Hepatocyte (in vitro differentiated cells): ENCODE data around the gene PYDC1. TPM values are rescaled to one million over a fixed set of nuclear protein-coding genes. Genes with fewer than 3 reads are reported as not detected.

Experiments
- DNase-seq: peaks from one replicate; pipeline ENCODE4 v3.0.0-alpha.2; 2016; ENCODE audit warnings: low spot score
- H2AFZ ChIP-seq: fragments of 200-600 bp; sonication (generic); 2 replicates; pipeline ENCODE4 v1.6.0; 2016; ENCODE audit warnings: antibody characterized with exemption, mild to moderate bottlenecking
- H3K27ac ChIP-seq: fragments of 200-600 bp; sonication (generic); 2 replicates; pipeline ENCODE4 v1.5.1; 2016; ENCODE audit warnings: mild to moderate bottlenecking
- H3K27me3 ChIP-seq: fragments of 200-600 bp; sonication (generic); 2 replicates; pipeline ENCODE4 v1.6.1; 2016
- H3K36me3 ChIP-seq: fragments of 200-600 bp; sonication (generic); replicated peaks from 2 replicates; pipeline ENCODE4 v1.5.1; 2016; ENCODE audit warnings: low read depth; ENCODE audit not compliant: insufficient read depth
- H3K4me1 ChIP-seq: fragments of 200-600 bp; sonication (generic); 2 replicates; pipeline ENCODE4 v1.5.1; 2016; ENCODE audit warnings: mild to moderate bottlenecking, moderate library complexity; ENCODE audit not compliant: insufficient read depth
- H3K4me2 ChIP-seq: fragments of 200-600 bp; sonication (generic); 2 replicates; pipeline ENCODE4 v1.6.0; 2016
- H3K4me3 ChIP-seq: fragments of 200-600 bp; sonication (generic); 2 replicates; pipeline ENCODE4 v1.5.1; 2016; ENCODE audit warnings: mild to moderate bottlenecking
- H3K79me2 ChIP-seq: fragments of 200-600 bp; sonication (generic); 2 replicates; pipeline ENCODE4 v1.6.0; 2017; ENCODE audit warnings: mild to moderate bottlenecking
- H3K9me2 ChIP-seq: fragments of 200-600 bp; sonication (generic); replicated peaks from 2 replicates; pipeline ENCODE4 v1.6.0; 2017; ENCODE audit warnings: mild to moderate bottlenecking; ENCODE audit not compliant: insufficient read depth
- H3K9me3 ChIP-seq: fragments of 200-600 bp; sonication (generic); 2 replicates; pipeline ENCODE4 v1.5.1; 2016; ENCODE audit warnings: low read depth, mild to moderate bottlenecking
- H4K20me1 ChIP-seq: fragments of 200-600 bp; sonication (generic); 2 replicates; pipeline ENCODE4 v1.6.0; 2016; ENCODE audit warnings: mild to moderate bottlenecking; ENCODE audit not compliant: insufficient read depth, poor library complexity, severe bottlenecking
- EZH2 ChIP-seq: fragments of 200-600 bp; sonication (generic); IDR thresholded peaks from 2 replicates; pipeline ENCODE4 v1.6.1; 2016; ENCODE audit warnings: antibody characterized with exemption, mild to moderate bottlenecking, borderline replicate concordance
- EZH2phosphoT487 ChIP-seq: fragments of 200-600 bp; sonication (generic); IDR thresholded peaks from one replicate; pipeline ENCODE4 v1.6.1; 2018; ENCODE audit warnings: antibody characterized with exemption, mild to moderate bottlenecking, low read depth, moderate library complexity; ENCODE audit not compliant: unreplicated experiment, severe bottlenecking
- WGBS: methylation state at CpG from one replicate; pipeline ENCODE4 v1.1.6; 2016; ENCODE audit warnings: low lambda C conversion rate; ENCODE audit errors: missing lambda C conversion rate; 5-methylcytosine and 5-hydroxymethylcytosine counted together
- polyA plus RNA-seq: library from polyadenylated mRNA; unstranded; fragments of >200 nt; fragmentation: Nextera tagmentation; extraction: Ambion mirVana; gene quantifications from 2 replicates; pipeline ENCODE4 v1.2.1, GENCODE V29; 2016
- total RNA-seq: library from RNA; depleted of rRNA; stranded (reverse); fragments of >200 nt; gene quantifications from 2 replicates; pipeline ENCODE4 v1.2.3, GENCODE V29; 2014
- TF ChIP-seq, protein P1 (sequence below): fragments of 200-600 bp; sonication (generic); IDR thresholded peaks from 2 replicates; pipeline ENCODE4 v1.5.1; 2016; ENCODE audit warnings: antibody characterized with exemption, mild to moderate bottlenecking; ENCODE audit not compliant: poor library complexity

Gene PYDC1
- total and polyA plus RNA-seq, 2 experiments from 2014 or later: not detected

GRCh38 chr16:31191697-31192428 is 25.1 kb downstream of the PYDC1 start:
- H3K27ac ChIP-seq: no peak overlapping the region
- peaks cover 82% of the 10 kb centered on the region for H4K20me1 ChIP-seq
- H3K9me2 ChIP-seq: no peaks in the 10 kb centered on the region
- WGBS: 90% methylated on average over 5 of the region's 5 CpGs
- no peaks in the 10 kb centered on the region for H3K9me3 ChIP-seq
- TF ChIP-seq, protein P1, sequence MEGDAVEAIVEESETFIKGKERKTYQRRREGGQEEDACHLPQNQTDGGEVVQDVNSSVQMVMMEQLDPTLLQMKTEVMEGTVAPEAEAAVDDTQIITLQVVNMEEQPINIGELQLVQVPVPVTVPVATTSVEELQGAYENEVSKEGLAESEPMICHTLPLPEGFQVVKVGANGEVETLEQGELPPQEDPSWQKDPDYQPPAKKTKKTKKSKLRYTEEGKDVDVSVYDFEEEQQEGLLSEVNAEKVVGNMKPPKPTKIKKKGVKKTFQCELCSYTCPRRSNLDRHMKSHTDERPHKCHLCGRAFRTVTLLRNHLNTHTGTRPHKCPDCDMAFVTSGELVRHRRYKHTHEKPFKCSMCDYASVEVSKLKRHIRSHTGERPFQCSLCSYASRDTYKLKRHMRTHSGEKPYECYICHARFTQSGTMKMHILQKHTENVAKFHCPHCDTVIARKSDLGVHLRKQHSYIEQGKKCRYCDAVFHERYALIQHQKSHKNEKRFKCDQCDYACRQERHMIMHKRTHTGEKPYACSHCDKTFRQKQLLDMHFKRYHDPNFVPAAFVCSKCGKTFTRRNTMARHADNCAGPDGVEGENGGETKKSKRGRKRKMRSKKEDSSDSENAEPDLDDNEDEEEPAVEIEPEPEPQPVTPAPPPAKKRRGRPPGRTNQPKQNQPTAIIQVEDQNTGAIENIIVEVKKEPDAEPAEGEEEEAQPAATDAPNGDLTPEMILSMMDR: no peak
- TF ChIP-seq EZH2phosphoT487: no peak
- TF ChIP-seq EZH2: no peak
- H2AFZ ChIP-seq: no peak overlapping the region
- H3K27me3 ChIP-seq: no peaks in the 10 kb centered on the region
- H3K36me3 ChIP-seq: peaks cover 8% of the 10 kb centered on the region
- H3K79me2 ChIP-seq: peaks cover 38% of the 10 kb centered on the region
- no peak overlapping the region for H3K4me3 ChIP-seq
- H3K4me1 ChIP-seq: no peaks in the 10 kb centered on the region
- no peak overlapping the region for H3K4me2 ChIP-seq
- no peak for DNase-seq

- Histone ChIP-seq H3K9me3 (no peaks in the 10 kb centered on the region), H3K36me3 (peaks cover 8% of the 10 kb centered on the region), H4K20me1 (peaks cover 87% of the 10 kb centered on the region), H3K4me2 (no peak overlapping the region), H2AFZ (no peak overlapping the region), H3K27ac (no peak overlapping the region), H3K79me2 (peaks cover 47% of the 10 kb centered on the region), H3K27me3 (no peaks in the 10 kb centered on the region), H3K4me3 (no peak overlapping the region), H3K4me1 (no peaks in the 10 kb centered on the region), H3K9me2 (no peaks in the 10 kb centered on the region)
- WGBS: 96% methylated on average over 17 of the region's 17 CpGs
- TF ChIP-seq, protein P1: no peak
- TF ChIP-seq EZH2phosphoT487 (no peak), EZH2 (no peak)
- DNase-seq: no peak
Observed at GRCh38 chr16:31190818-31191444, 26.0 kb downstream of the PYDC1 start.

- H4K20me1 ChIP-seq: peaks cover 87% of the 10 kb centered on the region
- no peaks in the 10 kb centered on the region for H3K27me3 ChIP-seq
- no peaks in the 10 kb centered on the region for H3K9me3 ChIP-seq
- H3K4me3 ChIP-seq: no peak overlapping the region
- peaks cover 8% of the 10 kb centered on the region for H3K36me3 ChIP-seq
- WGBS: 99% methylated on average over 12 of the region's 12 CpGs
- H3K4me1 ChIP-seq: no peaks in the 10 kb centered on the region
- no peak for DNase-seq
- no peak overlapping the region for H3K4me2 ChIP-seq
- H3K9me2 ChIP-seq: no peaks in the 10 kb centered on the region
- peaks cover 56% of the 10 kb centered on the region for H3K79me2 ChIP-seq
- no peak overlapping the region for H3K27ac ChIP-seq
- TF ChIP-seq EZH2phosphoT487: no peak
- H2AFZ ChIP-seq: no peak overlapping the region
Observed at GRCh38 chr16:31190061-31190460, 26.9 kb downstream of the PYDC1 start.

DNA sequence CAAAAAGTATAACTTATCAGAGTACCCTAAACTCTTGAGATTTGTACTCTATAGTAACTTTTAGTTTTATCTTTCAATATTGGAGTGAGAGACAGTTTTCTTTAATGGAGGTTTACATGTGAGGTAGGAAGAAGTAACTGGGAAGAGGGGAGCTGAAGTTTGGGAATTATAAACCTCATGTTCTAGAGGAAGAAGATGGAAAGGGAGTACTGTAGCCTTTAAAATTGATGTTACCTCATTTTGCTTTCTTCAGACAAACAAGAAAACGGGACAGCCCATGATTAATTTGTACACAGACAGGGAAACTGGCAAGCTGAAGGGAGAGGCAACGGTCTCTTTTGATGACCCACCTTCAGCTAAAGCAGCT is 27.5 kb downstream of the PYDC1 start:
- DNase-seq: no peak
- Histone ChIP-seq H3K9me2 (no peaks in the 10 kb centered on the region), H3K27ac (no peak overlapping the region), H2AFZ (no peak overlapping the region), H3K79me2 (peaks cover 62% of the 10 kb centered on the region), H3K9me3 (no peaks in the 10 kb centered on the region), H4K20me1 (peaks cover 87% of the 10 kb centered on the region), H3K36me3 (peaks cover 8% of the 10 kb centered on the region), H3K4me1 (no peaks in the 10 kb centered on the region), H3K4me3 (no peak overlapping the region), H3K27me3 (no peaks in the 10 kb centered on the region), H3K4me2 (no peak overlapping the region)
- no peak for TF ChIP-seq EZH2
- TF ChIP-seq, protein P1: no peak
- no peak for TF ChIP-seq EZH2phosphoT487
- 100% methylated on average over 2 of the region's 2 CpGs for WGBS
